ENCODE measurements around the gene CTIF. TPM values are rescaled to one million over a fixed set of nuclear protein-coding genes. Genes with fewer than 3 reads are reported as not detected.

CTIF gene
- polyA plus RNA-seq, 3 donors: 0.38 to 8.7 (median 1.2) TPM

DNA sequence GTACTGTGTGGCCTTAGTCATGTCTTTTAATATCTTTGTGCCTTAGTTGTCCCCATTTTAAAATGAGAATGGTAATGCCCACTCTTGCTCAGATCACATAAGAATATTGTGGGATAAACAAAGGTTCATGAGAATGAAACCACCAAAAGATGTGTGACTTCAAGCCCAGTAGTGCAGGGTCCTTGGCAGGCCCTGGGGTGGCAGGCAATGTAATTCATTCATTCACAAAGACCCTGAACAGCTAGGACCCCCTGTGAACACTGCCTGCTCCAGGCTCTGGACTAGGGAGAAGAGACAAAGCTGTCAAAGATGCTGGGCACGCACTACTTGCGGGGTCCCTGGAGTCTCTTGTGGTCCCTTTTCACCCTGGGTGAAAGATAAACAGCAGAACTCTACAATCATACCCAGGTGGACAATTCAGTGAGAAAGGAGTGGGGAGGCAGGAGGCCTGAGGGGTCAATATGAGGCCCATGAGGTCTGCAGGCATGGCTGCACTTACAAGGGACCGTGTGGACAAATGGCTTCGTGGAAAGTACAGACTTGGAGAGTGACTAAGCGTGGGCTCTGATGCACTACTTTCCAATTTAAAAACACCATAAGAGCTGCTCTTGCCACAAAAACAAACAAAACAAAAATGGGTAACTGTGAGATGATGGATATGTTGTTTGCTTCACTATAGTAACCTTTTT lies 275.8 kb downstream of the CTIF start:
- peak overlapping the region; percentile 51 for H3K9ac ChIP-seq (ENCODE audit: insufficient read depth, low read length, poor library complexity, severe bottlenecking)
- peak overlapping the region; percentile 57 for H2AFZ ChIP-seq (ENCODE audit: insufficient read depth, low read depth, low read length, poor library complexity, severe bottlenecking)
- no peaks in the 10 kb centered on the region for H3K27me3 ChIP-seq (ENCODE audit: control insufficient read depth in 2 of 2, insufficient read depth in 2 of 2, low read length in 2 of 2)
- Mint-ChIP-seq H3K9me3 (peaks cover 0 to 1% (median 0%) of the 10 kb centered on the region in 7 donors), H3K27ac (peak overlapping the region; percentile 81 to 93 (median 91)), H3K36me3 (peaks cover 27 to 34% of the 10 kb centered on the region in 2 donors), H3K4me3 (no peak overlapping the region), H3K4me1 (peaks cover 31% of the 10 kb centered on the region), H3K27me3 (ENCODE audit: low read depth in 3 of 3) (peaks cover 0 to 7% (median 0%) of the 10 kb centered on the region in 3 donors)
- H4K20me1 ChIP-seq (ENCODE audit: insufficient read depth, low read length): no peaks in the 10 kb centered on the region
- TF ChIP-seq, protein P1, sequence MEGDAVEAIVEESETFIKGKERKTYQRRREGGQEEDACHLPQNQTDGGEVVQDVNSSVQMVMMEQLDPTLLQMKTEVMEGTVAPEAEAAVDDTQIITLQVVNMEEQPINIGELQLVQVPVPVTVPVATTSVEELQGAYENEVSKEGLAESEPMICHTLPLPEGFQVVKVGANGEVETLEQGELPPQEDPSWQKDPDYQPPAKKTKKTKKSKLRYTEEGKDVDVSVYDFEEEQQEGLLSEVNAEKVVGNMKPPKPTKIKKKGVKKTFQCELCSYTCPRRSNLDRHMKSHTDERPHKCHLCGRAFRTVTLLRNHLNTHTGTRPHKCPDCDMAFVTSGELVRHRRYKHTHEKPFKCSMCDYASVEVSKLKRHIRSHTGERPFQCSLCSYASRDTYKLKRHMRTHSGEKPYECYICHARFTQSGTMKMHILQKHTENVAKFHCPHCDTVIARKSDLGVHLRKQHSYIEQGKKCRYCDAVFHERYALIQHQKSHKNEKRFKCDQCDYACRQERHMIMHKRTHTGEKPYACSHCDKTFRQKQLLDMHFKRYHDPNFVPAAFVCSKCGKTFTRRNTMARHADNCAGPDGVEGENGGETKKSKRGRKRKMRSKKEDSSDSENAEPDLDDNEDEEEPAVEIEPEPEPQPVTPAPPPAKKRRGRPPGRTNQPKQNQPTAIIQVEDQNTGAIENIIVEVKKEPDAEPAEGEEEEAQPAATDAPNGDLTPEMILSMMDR (IDR thresholded peaks at IDR 0.05): no peak
- intact Hi-C loops (cut with micrococcal nuclease): loop anchor here in 1 of 2 donors (2.0 kb wide), 1 partner anchor 20 kb away; no protein-coding TSS in a partner anchor
- peak overlapping the region; percentile 46 for H3K4me2 ChIP-seq (replicated peaks; ENCODE audit: extremely low read depth, low read length, poor library complexity, severe bottlenecking)
- no peaks in the 10 kb centered on the region for H3K9me3 ChIP-seq (replicated peaks in 1 of 2; ENCODE audit: control insufficient read depth in 1 of 2, insufficient read depth in 1 of 2, low read length in 2 of 2)
- H3K4me1 ChIP-seq (ENCODE audit: control insufficient read depth in 1 of 2, insufficient read depth in 2 of 2, low read length in 2 of 2): peaks cover 21 to 29% of the 10 kb centered on the region in 2 donors
- H3K4me3 ChIP-seq (replicated peaks in 1 of 3; ENCODE audit: low read depth in 2 of 3, low read length in 3 of 3): peak overlapping the region in 1 of 3 experiments; percentile 43
- no peaks in the 10 kb centered on the region for H3K79me2 ChIP-seq (ENCODE audit: insufficient read depth, low read length)
- peak overlapping the region; percentile 49 to 87 for H3K27ac ChIP-seq (ENCODE audit: low read depth in 1 of 2, low read length in 2 of 2)
- peaks cover 9 to 26% of the 10 kb centered on the region in 2 donors for H3K36me3 ChIP-seq (replicated peaks in 1 of 2; ENCODE audit: control insufficient read depth in 1 of 2, insufficient read depth in 2 of 2, low read length in 2 of 2)
- WGBS (ENCODE audit: insufficient coverage): no CpG with 5 or more reads among the region's 5 CpGs
- DNase-seq: peak in 2 of 3 donors; percentile 61 to 84

- H3K9ac ChIP-seq (ENCODE audit: insufficient read depth, low read length, poor library complexity, severe bottlenecking): no peak overlapping the region
- Mint-ChIP-seq H3K4me3 (no peak overlapping the region), H3K4me1 (peaks cover 30% of the 10 kb centered on the region), H3K36me3 (peaks cover 29 to 36% of the 10 kb centered on the region in 2 donors), H3K27me3 (ENCODE audit: low read depth in 3 of 3) (peaks cover 0 to 7% (median 1%) of the 10 kb centered on the region in 3 donors), H3K27ac (peak overlapping the region in 6 of 7 donors; percentile 81 to 93 (median 91)), H3K9me3 (peaks cover 0 to 1% (median 0%) of the 10 kb centered on the region in 7 donors)
- H3K27ac ChIP-seq (ENCODE audit: low read depth in 1 of 2, low read length in 2 of 2): peak overlapping the region in 1 of 2 donors; percentile 87
- peaks cover 9 to 31% of the 10 kb centered on the region in 2 donors for H3K36me3 ChIP-seq (replicated peaks in 1 of 2; ENCODE audit: control insufficient read depth in 1 of 2, insufficient read depth in 2 of 2, low read length in 2 of 2)
- no peaks in the 10 kb centered on the region for H3K27me3 ChIP-seq (ENCODE audit: control insufficient read depth in 2 of 2, insufficient read depth in 2 of 2, low read length in 2 of 2)
- WGBS (ENCODE audit: insufficient coverage): no CpG with 5 or more reads among the region's 1 CpG
- H3K9me3 ChIP-seq (replicated peaks in 1 of 2; ENCODE audit: control insufficient read depth in 1 of 2, insufficient read depth in 1 of 2, low read length in 2 of 2): no peaks in the 10 kb centered on the region
- H3K4me3 ChIP-seq (replicated peaks in 1 of 3; ENCODE audit: low read depth in 2 of 3, low read length in 3 of 3): no peak overlapping the region
- H3K4me1 ChIP-seq (ENCODE audit: control insufficient read depth in 1 of 2, insufficient read depth in 2 of 2, low read length in 2 of 2): peaks cover 21 to 28% of the 10 kb centered on the region in 2 donors
- H2AFZ ChIP-seq (ENCODE audit: insufficient read depth, low read depth, low read length, poor library complexity, severe bottlenecking): no peak overlapping the region
- H4K20me1 ChIP-seq (ENCODE audit: insufficient read depth, low read length): no peaks in the 10 kb centered on the region
- TF ChIP-seq, protein P1 (IDR thresholded peaks at IDR 0.05): no peak
- intact Hi-C loops (cut with micrococcal nuclease): loop anchor here in 1 of 2 donors (2.0 kb wide), 1 partner anchor 20 kb away; no protein-coding TSS in a partner anchor
- H3K79me2 ChIP-seq (ENCODE audit: insufficient read depth, low read length): no peaks in the 10 kb centered on the region
- DNase-seq: peak in 2 of 3 donors; percentile 48 to 63
- no peak overlapping the region for H3K4me2 ChIP-seq (replicated peaks; ENCODE audit: extremely low read depth, low read length, poor library complexity, severe bottlenecking)
These were observed 276.3 kb downstream of the CTIF start for GRCh38 chr18:48815179-48815515.
